Esophagus squamous epithelium (tissue), 5 donors: ENCODE results near the gene MOB2. TPM values are rescaled to one million over a fixed set of nuclear protein-coding genes. Genes with fewer than 3 reads are reported as not detected.
A peak's percentile ranks its signal among the peaks of the same experiment; 100 is the strongest.

Experiments
- DNase-seq: peaks from one replicate; lab custom pipeline; 2025; lab: John Stamatoyannopoulos, UW
- H3K27ac ChIP-seq, 4 donors: fragments of 200-600 bp; sonication (generic); one replicate each; pipeline ENCODE4 v1.5.1; 2016 to 2019; ENCODE audit warnings: mild to moderate bottlenecking in 1 of 4
- H3K27me3 ChIP-seq, 4 donors: fragments of 200-600 bp; sonication (generic); 1 replicate in 3 of 4; 2 replicates in 1 of 4; pipeline versions ENCODE4 v1.5.1 to v1.6.0; 2017 to 2021; ENCODE audit warnings: antibody characterized with exemption in 1 of 4
- H3K36me3 ChIP-seq, 3 donors: fragments of 200-600 bp; sonication (generic); one replicate each; pipeline ENCODE4 v1.5.1; 2016 to 2019
- H3K4me1 ChIP-seq, 3 donors: fragments of 200-600 bp; sonication (generic); one replicate each; pipeline ENCODE4 v1.5.1; 2017 to 2019
- H3K4me3 ChIP-seq, 4 donors: fragments of 200-600 bp; sonication (generic); 1 replicate in 3 of 4; 2 replicates in 1 of 4; pipeline ENCODE4 v1.5.1; 2016 to 2019; ENCODE audit warnings: mild to moderate bottlenecking in 2 of 4, moderate library complexity in 1 of 4
- H3K9me3 ChIP-seq, 3 donors: fragments of 200-600 bp; sonication (generic); one replicate each; pipeline ENCODE4 v1.5.1; 2016 to 2019
- POLR2A ChIP-seq, 4 donors: fragments of 450-650 bp; IDR thresholded peaks; one replicate each; pipeline ENCODE4 v1.6.1; 2017; ENCODE audit warnings: antibody characterized with exemption in 4 of 4, mild to moderate bottlenecking in 4 of 4, moderate library complexity in 3 of 4
- WGBS, 2 donors: methylation state at CpG; one replicate each; pipeline ENCODE4 v1.1.5; 2018; 5-methylcytosine and 5-hydroxymethylcytosine counted together
- intact Hi-C: fragments of 100-400 bp; cut with DNase I; formaldehyde crosslinking; loops from one replicate; pipeline ENCODE4 v1.15.0; 2022
- total RNA-seq, 4 donors: library from RNA; depleted of rRNA; stranded (reverse); fragments of >200 nt; gene quantifications; one replicate each; pipeline ENCODE4 v1.1.0, GENCODE V29; 2016
- TF ChIP-seq, protein P1 (sequence below), 6 experiments: fragments of 450-650 bp in 4 of 6; fragments of 200-600 bp in 2 of 6; sonication (generic) in 2 of 6; IDR thresholded peaks; one replicate each; pipeline ENCODE4 v1.5.1; 2016 to 2019; ENCODE audit warnings: antibody characterized with exemption in 6 of 6, mild to moderate bottlenecking in 4 of 6, moderate library complexity in 4 of 6
- donor health status: DM: yes; HTN: yes; CAD: no.

MOB2 gene
- total RNA-seq, 4 donors from 2014 or later, result 21.5 to 45.0 (median 30.1) TPM

DNA sequence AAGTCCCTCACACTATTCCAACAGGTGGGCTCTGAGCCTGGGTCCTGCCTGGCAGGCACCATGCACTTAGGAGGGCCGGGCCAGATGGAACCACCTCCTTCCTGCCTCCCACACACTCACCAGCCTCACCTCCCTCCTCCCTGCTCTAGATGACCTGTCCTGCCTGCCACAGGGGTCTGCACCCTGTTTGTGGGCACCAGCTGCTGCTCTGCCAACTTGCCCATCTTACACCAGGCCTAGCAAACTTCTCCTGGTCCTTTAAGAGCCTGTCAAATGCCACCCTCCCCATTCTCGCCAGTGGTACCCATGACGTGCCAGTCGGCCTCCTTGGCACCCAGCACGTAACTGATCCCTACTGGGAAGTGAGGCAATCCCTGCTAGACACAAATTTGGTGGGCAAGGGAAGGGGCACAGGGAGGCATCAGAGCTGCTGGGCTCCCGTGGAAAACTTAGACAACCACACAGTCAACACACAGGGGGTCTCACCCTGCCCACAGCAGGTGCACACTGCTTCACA lies 3.1 kb downstream of the MOB2 start:
- Histone ChIP-seq H3K27me3 (no peaks in the 10 kb centered on the region), H3K36me3 (peaks cover 0 to 46% (median 0%) of the 10 kb centered on the region in 3 donors), H3K27ac (peak overlapping the region; percentile 63 to 89 (median 82)), H3K4me3 (no peak overlapping the region), H3K9me3 (no peaks in the 10 kb centered on the region), H3K4me1 (peaks cover 35 to 98% (median 80%) of the 10 kb centered on the region in 3 donors)
- 50 to 67% methylated on average over 1 to 2 of the region's 6 CpGs for WGBS, 2 donors
- intact Hi-C loops, result no loop called here
- TF ChIP-seq POLR2A (IDR thresholded peaks at IDR 0.05), result no peak
- TF ChIP-seq, protein P1, sequence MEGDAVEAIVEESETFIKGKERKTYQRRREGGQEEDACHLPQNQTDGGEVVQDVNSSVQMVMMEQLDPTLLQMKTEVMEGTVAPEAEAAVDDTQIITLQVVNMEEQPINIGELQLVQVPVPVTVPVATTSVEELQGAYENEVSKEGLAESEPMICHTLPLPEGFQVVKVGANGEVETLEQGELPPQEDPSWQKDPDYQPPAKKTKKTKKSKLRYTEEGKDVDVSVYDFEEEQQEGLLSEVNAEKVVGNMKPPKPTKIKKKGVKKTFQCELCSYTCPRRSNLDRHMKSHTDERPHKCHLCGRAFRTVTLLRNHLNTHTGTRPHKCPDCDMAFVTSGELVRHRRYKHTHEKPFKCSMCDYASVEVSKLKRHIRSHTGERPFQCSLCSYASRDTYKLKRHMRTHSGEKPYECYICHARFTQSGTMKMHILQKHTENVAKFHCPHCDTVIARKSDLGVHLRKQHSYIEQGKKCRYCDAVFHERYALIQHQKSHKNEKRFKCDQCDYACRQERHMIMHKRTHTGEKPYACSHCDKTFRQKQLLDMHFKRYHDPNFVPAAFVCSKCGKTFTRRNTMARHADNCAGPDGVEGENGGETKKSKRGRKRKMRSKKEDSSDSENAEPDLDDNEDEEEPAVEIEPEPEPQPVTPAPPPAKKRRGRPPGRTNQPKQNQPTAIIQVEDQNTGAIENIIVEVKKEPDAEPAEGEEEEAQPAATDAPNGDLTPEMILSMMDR (IDR thresholded peaks at IDR 0.05), result no peak
- no peak for DNase-seq

DNA sequence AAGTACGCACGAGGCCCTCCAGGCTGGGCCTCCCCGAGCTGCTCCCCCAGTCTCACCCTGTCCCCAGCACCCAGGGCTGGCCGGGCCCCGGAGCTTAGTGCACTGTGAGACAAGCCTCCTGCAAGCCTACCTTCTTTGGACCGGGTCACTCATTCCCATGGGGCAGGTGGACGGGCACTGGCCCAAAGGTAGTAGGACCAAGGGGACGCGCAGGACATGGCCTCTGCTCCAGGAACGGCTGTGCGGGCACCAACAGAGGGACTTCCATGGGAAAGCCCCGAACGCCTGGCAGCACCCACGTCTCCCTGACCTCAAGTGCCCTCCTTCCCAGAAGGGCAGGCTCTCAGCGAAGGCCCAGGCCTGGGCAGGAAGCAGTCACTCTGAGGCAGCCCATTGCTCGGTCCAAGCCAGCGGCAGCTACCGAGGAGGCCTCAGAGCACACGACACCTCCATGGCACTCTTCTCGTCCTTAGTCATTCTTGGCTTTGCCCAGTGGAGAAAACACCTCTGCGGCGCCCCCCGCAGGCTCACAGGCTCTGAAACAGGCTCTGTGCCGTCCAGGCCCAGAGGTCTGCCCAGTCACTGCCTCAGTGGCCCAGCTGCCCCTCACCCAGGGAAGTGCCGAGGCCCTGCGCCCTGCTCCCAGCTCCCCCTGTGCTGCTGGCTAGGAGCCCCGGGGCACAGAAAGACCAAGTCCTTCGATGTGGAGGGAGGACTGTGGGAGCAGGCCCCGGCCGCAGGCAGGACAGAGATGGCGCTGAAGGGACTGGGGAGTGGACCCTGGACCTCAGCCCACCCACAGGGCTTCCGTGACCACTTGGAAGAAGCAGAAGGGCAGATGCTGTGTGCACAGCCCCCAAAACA lies 3.8 kb downstream of the MOB2 start:
- peaks cover 29 to 95% (median 73%) of the 10 kb centered on the region in 3 donors for H3K4me1 ChIP-seq
- no peak overlapping the region for H3K4me3 ChIP-seq
- TF ChIP-seq POLR2A (IDR thresholded peaks at IDR 0.05), result no peak
- TF ChIP-seq, protein P1 (IDR thresholded peaks at IDR 0.05), result no peak
- intact Hi-C loops, result no loop called here
- peaks cover 0 to 53% (median 0%) of the 10 kb centered on the region in 3 donors for H3K36me3 ChIP-seq
- DNase-seq, result no peak
- 63 to 85% methylated on average over 2 to 5 of the region's 32 CpGs for WGBS, 2 donors
- H3K27ac ChIP-seq, result peak overlapping the region; percentile 63 to 89 (median 82)
- H3K27me3 ChIP-seq, result no peaks in the 10 kb centered on the region
- H3K9me3 ChIP-seq, result no peaks in the 10 kb centered on the region

DNA sequence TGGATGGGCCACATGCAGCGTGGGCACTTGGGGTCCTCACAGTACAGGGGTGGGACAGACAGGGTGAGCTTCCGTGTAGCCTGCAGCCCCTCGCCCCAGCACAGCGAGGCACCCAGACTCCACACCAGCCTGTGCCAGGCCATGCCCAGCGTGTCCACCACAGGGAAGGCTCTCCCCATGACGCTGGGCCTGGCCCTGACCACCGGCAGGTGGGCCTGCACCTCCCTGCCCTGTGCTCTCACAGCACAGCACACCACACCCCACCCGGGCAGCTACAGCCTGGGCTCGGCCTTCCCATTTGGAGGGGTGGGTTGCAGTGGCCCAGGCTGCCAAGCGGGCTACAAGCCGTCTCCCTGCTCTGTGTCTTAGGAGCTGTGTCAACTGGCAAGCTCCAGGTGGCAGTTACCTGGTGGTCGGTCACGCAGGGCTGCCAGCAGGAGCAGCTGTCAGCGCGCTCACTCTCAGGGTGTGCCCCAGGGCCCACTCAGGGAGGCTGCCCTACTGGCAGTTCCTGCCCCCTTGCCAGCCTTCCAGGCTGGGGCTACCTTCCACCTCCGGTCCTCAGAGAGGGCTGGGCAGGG lies 4.6 kb downstream of the MOB2 start:
- 83% methylated on average over 6 of the region's 16 CpGs; no CpG with 5 or more reads in 1 of the 2 donors for WGBS, 2 donors
- DNase-seq, result no peak
- peak overlapping the region; percentile 63 to 89 (median 82) for H3K27ac ChIP-seq
- H3K9me3 ChIP-seq, result no peaks in the 10 kb centered on the region
- H3K4me1 ChIP-seq, result peaks cover 21 to 87% (median 65%) of the 10 kb centered on the region in 3 donors
- intact Hi-C loops, result no loop called here
- TF ChIP-seq POLR2A (IDR thresholded peaks at IDR 0.05), result no peak
- TF ChIP-seq, protein P1 (IDR thresholded peaks at IDR 0.05), result no peak
- H3K36me3 ChIP-seq, result peaks cover 0 to 61% (median 6%) of the 10 kb centered on the region in 3 donors
- no peak overlapping the region for H3K4me3 ChIP-seq
- no peaks in the 10 kb centered on the region for H3K27me3 ChIP-seq

DNA sequence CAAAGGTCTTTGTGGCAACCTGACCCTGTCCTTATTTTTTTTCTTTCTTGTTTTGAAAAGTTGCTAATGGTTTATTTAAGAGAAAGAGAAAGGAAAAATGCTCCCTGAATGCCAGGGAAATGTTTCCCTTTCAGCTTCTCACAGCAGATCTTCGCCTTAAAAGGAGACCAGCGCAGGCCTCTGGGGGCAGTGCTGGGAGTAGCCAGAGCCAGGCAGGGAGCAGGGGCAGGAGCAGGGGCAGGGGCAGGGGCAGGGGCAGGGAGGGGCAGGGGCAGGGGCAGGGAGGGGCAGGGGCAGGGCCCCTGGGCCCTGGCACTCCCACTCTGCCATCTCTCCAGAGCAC lies 5.1 kb downstream of the MOB2 start:
- peak overlapping the region in 1 of 4 donors; percentile 18 for H3K4me3 ChIP-seq
- peaks cover 0 to 66% (median 8%) of the 10 kb centered on the region in 3 donors for H3K36me3 ChIP-seq
- no peak for DNase-seq
- H3K27me3 ChIP-seq, result no peaks in the 10 kb centered on the region
- TF ChIP-seq, protein P1 (IDR thresholded peaks at IDR 0.05), result no peak
- no peak for TF ChIP-seq POLR2A (IDR thresholded peaks at IDR 0.05)
- no peaks in the 10 kb centered on the region for H3K9me3 ChIP-seq
- 100% methylated on average over 2 of the region's 2 CpGs; no CpG with 5 or more reads in 1 of the 2 donors for WGBS, 2 donors
- peak overlapping the region; percentile 64 to 89 (median 82) for H3K27ac ChIP-seq
- H3K4me1 ChIP-seq, result peaks cover 16 to 82% (median 60%) of the 10 kb centered on the region in 3 donors
- intact Hi-C loops, result no loop called here
